Neuronal stem cell (in vitro differentiated cells): Measurements from ENCODE around the gene MT1E.

Experiments used
- DNase-seq: peaks from one replicate; pipeline ENCODE4 v3.0.0-alpha.2; 2013; ENCODE audit warnings: low spot score
- H2AFZ ChIP-seq: one replicate; pipeline ENCODE4 v1.6.1; 2013; ENCODE audit warnings: mild to moderate bottlenecking, low read length, inconsistent platforms
- H2AK5ac ChIP-seq: 2 replicates; pipeline ENCODE4 v1.6.1; 2013; ENCODE audit warnings: low read depth, mild to moderate bottlenecking, inconsistent platforms, low read length, moderate library complexity, mixed read lengths
- H2BK120ac ChIP-seq: 2 replicates; pipeline ENCODE4 v1.6.1; 2013; ENCODE audit warnings: low read depth, mild to moderate bottlenecking, inconsistent platforms, low read length, moderate library complexity, mixed read lengths
- H2BK12ac ChIP-seq: one replicate; pipeline ENCODE4 v1.6.1; 2013; ENCODE audit warnings: low read length, inconsistent platforms
- H2BK15ac ChIP-seq: 2 replicates; pipeline ENCODE4 v1.6.1; 2013; ENCODE audit warnings: mild to moderate bottlenecking, low read length, inconsistent platforms, mixed read lengths
- H2BK5ac ChIP-seq: one replicate; pipeline ENCODE4 v1.6.1; 2013; ENCODE audit warnings: inconsistent platforms, mild to moderate bottlenecking, low read length, moderate library complexity
- H3K14ac ChIP-seq: one replicate; pipeline ENCODE4 v1.6.1; 2013; ENCODE audit warnings: low read length, inconsistent platforms
- H3K18ac ChIP-seq: 2 replicates; pipeline ENCODE4 v1.6.1; 2013; ENCODE audit warnings: low read length, inconsistent platforms
- H3K23ac ChIP-seq: 2 replicates; pipeline ENCODE4 v1.6.1; 2013; ENCODE audit warnings: low read depth, mild to moderate bottlenecking, mixed read lengths, low read length, inconsistent platforms; ENCODE audit not compliant: poor library complexity
- H3K27ac ChIP-seq: replicated peaks from 3 replicates; pipeline ENCODE4 v1.5.1; 2013; ENCODE audit warnings: low read length, inconsistent platforms
- H3K27me3 ChIP-seq, 3 experiments: 2 replicates each; pipeline ENCODE4 v1.6.1; 2013; ENCODE audit warnings: low read length in 3 of 3, mild to moderate bottlenecking in 2 of 3, inconsistent platforms in 1 of 3, low read depth in 1 of 3, mixed read lengths in 1 of 3, moderate library complexity in 1 of 3; ENCODE audit not compliant: control insufficient read depth in 3 of 3, insufficient read depth in 3 of 3
- H3K36me3 ChIP-seq, 2 donors: replicated peaks in 1 of 2; 2 replicates each; pipeline ENCODE4 v1.6.1; 2013; ENCODE audit warnings: low read length in 2 of 2; ENCODE audit not compliant: control insufficient read depth in 2 of 2, insufficient read depth in 2 of 2
- H3K4ac ChIP-seq: 2 replicates; pipeline ENCODE4 v1.6.1; 2013; ENCODE audit warnings: inconsistent platforms, mild to moderate bottlenecking, low read length, moderate library complexity
- H3K4me1 ChIP-seq, 2 donors: 1 replicate in 1 of 2; 2 replicates in 1 of 2; pipeline ENCODE4 v1.6.1; 2013; ENCODE audit warnings: low read length in 2 of 2, low read depth in 1 of 2; ENCODE audit not compliant: control insufficient read depth in 2 of 2, insufficient read depth in 1 of 2
- H3K4me2 ChIP-seq: one replicate; pipeline ENCODE4 v1.6.1; 2013; ENCODE audit warnings: mild to moderate bottlenecking, low read length, inconsistent platforms; ENCODE audit not compliant: insufficient read depth, poor library complexity, severe bottlenecking
- H3K4me3 ChIP-seq, 2 donors: 2 replicates each; pipeline ENCODE4 v1.5.1; 2013; ENCODE audit warnings: low read length in 2 of 2, mild to moderate bottlenecking in 2 of 2, inconsistent platforms in 1 of 2, moderate library complexity in 1 of 2
- H3K79me1 ChIP-seq: one replicate; pipeline ENCODE4 v1.6.1; 2013; ENCODE audit warnings: low read depth, mild to moderate bottlenecking, inconsistent platforms, low read length, moderate library complexity
- H3K9ac ChIP-seq: one replicate; pipeline ENCODE4 v1.6.1; 2013; ENCODE audit warnings: mild to moderate bottlenecking, low read depth, low read length, inconsistent platforms; ENCODE audit not compliant: poor library complexity
- H3K9me3 ChIP-seq, 2 donors: replicated peaks in 1 of 2; 2 replicates each; pipeline versions ENCODE3 to v1.6.1; 2013; ENCODE audit warnings: low read length in 2 of 2, mild to moderate bottlenecking in 2 of 2, inconsistent platforms in 1 of 2, low read depth in 1 of 2, mixed read lengths in 1 of 2, moderate library complexity in 1 of 2; ENCODE audit not compliant: control insufficient read depth in 2 of 2, insufficient read depth in 1 of 2
- H4K8ac ChIP-seq: one replicate; pipeline ENCODE4 v1.6.1; 2013; ENCODE audit warnings: low read depth, mild to moderate bottlenecking, inconsistent platforms, low read length, moderate library complexity
- H4K91ac ChIP-seq: one replicate; pipeline ENCODE4 v1.6.1; 2013; ENCODE audit warnings: low read length, low read depth, mild to moderate bottlenecking, inconsistent platforms; ENCODE audit not compliant: poor library complexity
- WGBS, 2 donors: extraction: QIAGEN DNeasy Blood & Tissue Kit; methylation state at CpG; one replicate each; pipeline ENCODE4 v1.1.7; 2013; ENCODE audit warnings: missing lambda C conversion rate in 2 of 2, mixed read lengths in 1 of 2; ENCODE audit not compliant: insufficient read length in 2 of 2, insufficient replicate concordance in 1 of 2; ENCODE audit errors: extremely low coverage in 2 of 2; 5-methylcytosine and 5-hydroxymethylcytosine counted together

MT1E gene

GRCh38 chr16:56603589-56603988 is 22.0 kb upstream of the MT1E start:
- Histone ChIP-seq H2BK15ac (no peak overlapping the region), H3K4me2 (no peak overlapping the region), H3K27ac (no peak overlapping the region), H3K4ac (no peak overlapping the region), H3K79me1 (no peaks in the 10 kb centered on the region), H3K14ac (no peak overlapping the region), H2AFZ (no peak overlapping the region), H4K91ac (no peak overlapping the region), H2BK12ac (no peak overlapping the region), H3K18ac (no peak overlapping the region), H3K9me3 (no peaks in the 10 kb centered on the region), H3K4me3 (no peak overlapping the region), H3K9ac (no peak overlapping the region), H4K8ac (no peak overlapping the region), H3K27me3 (peaks cover 0 to 23% (median 8%) of the 10 kb centered on the region in 3 experiments), H3K36me3 (no peaks in the 10 kb centered on the region), H2BK5ac (no peak overlapping the region), H2BK120ac (no peak overlapping the region), H3K4me1 (peaks cover 3 to 4% of the 10 kb centered on the region in 2 donors), H3K23ac (no peak overlapping the region), H2AK5ac (no peak overlapping the region)
- DNase-seq = no peak
- no CpG with 5 or more reads among the region's 4 CpGs for WGBS, 2 donors

GRCh38 chr16:56604966-56605365 is 20.6 kb upstream of the MT1E start:
- Histone ChIP-seq H3K4me3 (no peak overlapping the region), H3K4me2 (no peak overlapping the region), H3K36me3 (no peaks in the 10 kb centered on the region), H2AK5ac (no peak overlapping the region), H2BK15ac (no peak overlapping the region), H2BK5ac (no peak overlapping the region), H3K9me3 (no peaks in the 10 kb centered on the region), H3K79me1 (no peaks in the 10 kb centered on the region), H2BK12ac (no peak overlapping the region), H3K23ac (no peak overlapping the region), H3K27ac (no peak overlapping the region), H2AFZ (no peak overlapping the region), H3K27me3 (peaks cover 3 to 31% (median 21%) of the 10 kb centered on the region in 3 experiments), H3K14ac (no peak overlapping the region), H4K91ac (no peak overlapping the region), H3K9ac (no peak overlapping the region), H4K8ac (no peak overlapping the region), H2BK120ac (no peak overlapping the region), H3K4me1 (peaks cover 10 to 16% of the 10 kb centered on the region in 2 donors), H3K18ac (no peak overlapping the region), H3K4ac (no peak overlapping the region)
- no peak for DNase-seq
- no CpG with 5 or more reads among the region's 4 CpGs for WGBS, 2 donors

GRCh38 chr16:56605475-56605874 is 20.1 kb upstream of the MT1E start:
- Histone ChIP-seq H3K4ac (no peak overlapping the region), H3K36me3 (no peaks in the 10 kb centered on the region), H3K9me3 (no peaks in the 10 kb centered on the region), H3K9ac (no peak overlapping the region), H3K18ac (no peak overlapping the region), H4K8ac (no peak overlapping the region), H3K27me3 (peaks cover 6 to 32% (median 26%) of the 10 kb centered on the region in 3 experiments), H2BK120ac (no peak overlapping the region), H3K14ac (no peak overlapping the region), H3K4me1 (peaks cover 15 to 21% of the 10 kb centered on the region in 2 donors), H3K23ac (no peak overlapping the region), H4K91ac (no peak overlapping the region), H3K27ac (no peak overlapping the region), H3K4me2 (no peak overlapping the region), H3K4me3 (no peak overlapping the region), H2BK12ac (no peak overlapping the region), H2BK5ac (no peak overlapping the region), H3K79me1 (no peaks in the 10 kb centered on the region), H2AFZ (no peak overlapping the region), H2BK15ac (no peak overlapping the region), H2AK5ac (no peak overlapping the region)
- WGBS, 2 donors = no CpG with 5 or more reads among the region's 1 CpG
- DNase-seq = no peak

GRCh38 chr16:56606071-56606475 is 19.5 kb upstream of the MT1E start:
- Histone ChIP-seq H3K4me2 (no peak overlapping the region), H3K23ac (no peak overlapping the region), H3K36me3 (no peaks in the 10 kb centered on the region), H3K27ac (no peak overlapping the region), H3K27me3 (peaks cover 6 to 36% (median 32%) of the 10 kb centered on the region in 3 experiments), H3K9ac (no peak overlapping the region), H2BK120ac (no peak overlapping the region), H3K4me3 (no peak overlapping the region), H3K79me1 (no peaks in the 10 kb centered on the region), H2BK15ac (no peak overlapping the region), H3K9me3 (no peaks in the 10 kb centered on the region), H3K14ac (no peak overlapping the region), H2AFZ (no peak overlapping the region), H3K18ac (no peak overlapping the region), H2BK5ac (no peak overlapping the region), H4K91ac (no peak overlapping the region), H2BK12ac (no peak overlapping the region), H3K4me1 (peaks cover 16 to 22% of the 10 kb centered on the region in 2 donors), H4K8ac (no peak overlapping the region), H2AK5ac (no peak overlapping the region), H3K4ac (no peak overlapping the region)
- no peak for DNase-seq
- WGBS, 2 donors = no CpG with 5 or more reads among the region's 3 CpGs
